Hematopoietic multipotent progenitor cell treated with erythropoietin and hydrocortisone succinate and interleukin-3 and kit ligand, for 6 days (in vitro differentiated cells): Measurements from ENCODE around the gene TOX2.

Source experiments
- DNase-seq: peaks from one replicate; pipeline ENCODE4 v3.0.0-alpha.2; 2015

Gene TOX2

DNA sequence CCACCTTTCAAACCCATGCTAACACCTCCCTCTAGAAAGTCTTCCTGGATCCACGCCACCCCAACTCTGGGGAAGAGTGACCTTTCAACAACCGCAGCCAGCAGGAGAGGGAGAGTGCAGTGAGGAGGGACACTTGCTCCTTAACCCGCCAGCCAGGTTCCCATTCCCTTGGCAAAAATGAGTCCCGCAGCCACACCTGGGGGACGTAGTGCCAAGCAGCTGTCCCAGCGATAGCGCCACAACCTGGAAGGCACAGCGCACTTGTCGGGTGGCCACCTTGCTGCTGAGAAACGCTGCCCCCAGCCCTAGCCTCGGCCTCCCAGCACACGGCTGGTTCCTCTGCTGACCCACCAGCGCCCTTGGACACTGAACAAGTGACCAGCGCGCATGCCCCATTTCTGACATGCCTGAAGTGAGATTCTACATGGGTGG is 153.0 kb downstream of the TOX2 start:
- DNase-seq = no peak

DNA sequence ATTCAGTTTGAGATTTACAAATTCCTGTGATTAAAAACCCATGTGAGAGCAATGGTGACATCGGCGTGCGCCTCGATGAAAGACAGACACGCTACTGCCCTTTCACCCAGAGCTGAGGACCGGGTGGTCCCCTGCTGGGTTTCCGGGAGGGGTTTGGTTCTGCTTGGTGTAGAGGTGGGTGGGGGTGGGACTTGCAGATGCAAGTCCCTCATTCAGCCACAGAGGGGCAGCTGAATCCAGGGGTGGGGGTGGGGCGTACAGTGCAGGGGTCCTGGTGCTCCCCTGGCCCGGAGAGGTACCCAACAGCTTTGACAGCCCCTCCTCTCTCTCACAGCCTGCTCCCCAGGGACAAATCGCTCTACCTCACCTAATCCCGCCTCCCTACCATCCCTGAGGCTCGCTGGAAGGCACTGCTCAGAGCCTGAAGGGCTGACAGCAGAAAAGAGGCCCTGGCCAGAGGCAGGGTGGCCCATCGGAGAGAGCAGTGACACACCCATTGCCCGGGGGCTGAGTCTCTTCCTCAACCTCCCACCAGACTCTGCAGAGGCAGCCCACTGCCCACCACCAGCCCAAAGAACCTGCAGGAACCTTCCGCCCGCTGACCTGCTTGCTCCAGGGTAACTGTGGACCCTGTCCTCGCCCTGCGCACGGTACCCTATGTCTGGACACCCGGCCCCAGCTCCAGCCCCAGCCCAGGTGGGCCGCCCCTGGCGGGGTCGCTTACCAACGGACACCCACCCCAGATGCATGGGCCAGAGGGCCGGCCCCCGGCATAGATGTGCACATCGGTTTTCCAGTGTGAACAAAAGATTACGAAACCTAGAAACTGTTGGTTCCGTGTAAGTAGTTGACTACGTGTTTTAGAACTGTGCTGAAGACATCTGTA is 153.9 kb downstream of the TOX2 start:
- peak; percentile 29 for DNase-seq

DNA sequence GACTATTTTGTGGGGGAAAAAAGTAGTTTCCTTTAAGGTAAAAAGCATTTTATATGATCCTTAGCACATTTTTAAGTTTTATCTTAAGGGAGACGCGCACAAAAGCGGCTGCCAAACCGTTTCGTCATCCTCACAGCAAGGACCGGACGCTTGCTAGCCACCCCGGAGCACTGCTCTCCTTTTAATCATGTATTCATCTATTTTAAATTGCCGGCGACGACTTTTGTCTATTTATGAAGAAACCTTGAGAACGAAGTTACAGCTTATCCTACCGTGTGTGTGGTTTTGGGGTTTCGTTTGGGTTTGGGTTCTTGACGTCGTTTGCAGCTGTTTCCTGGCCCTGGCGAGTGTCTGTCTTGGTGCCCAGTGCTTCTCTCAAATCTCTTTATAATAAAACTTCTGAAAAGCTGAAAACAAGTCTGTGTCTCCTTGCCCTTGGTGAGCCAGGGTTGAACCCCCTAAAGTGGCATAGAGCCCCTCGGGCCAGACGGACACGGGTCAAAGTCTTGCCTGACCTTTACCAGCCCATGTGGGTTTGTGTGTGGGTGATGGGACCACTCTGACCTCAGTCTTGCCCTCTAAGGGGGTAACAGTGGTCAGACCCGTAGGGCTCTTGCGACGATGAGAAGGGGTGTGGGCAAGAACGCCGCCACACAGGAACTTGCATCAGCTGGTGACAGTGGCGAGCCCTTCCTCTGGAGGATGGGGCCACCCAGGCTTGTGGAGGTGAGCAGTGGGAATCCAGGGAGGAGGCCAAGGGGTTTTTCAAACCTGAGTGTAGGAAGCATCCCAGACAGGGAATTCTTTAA is 154.8 kb downstream of the TOX2 start:
- peak; percentile 41 for DNase-seq

DNA sequence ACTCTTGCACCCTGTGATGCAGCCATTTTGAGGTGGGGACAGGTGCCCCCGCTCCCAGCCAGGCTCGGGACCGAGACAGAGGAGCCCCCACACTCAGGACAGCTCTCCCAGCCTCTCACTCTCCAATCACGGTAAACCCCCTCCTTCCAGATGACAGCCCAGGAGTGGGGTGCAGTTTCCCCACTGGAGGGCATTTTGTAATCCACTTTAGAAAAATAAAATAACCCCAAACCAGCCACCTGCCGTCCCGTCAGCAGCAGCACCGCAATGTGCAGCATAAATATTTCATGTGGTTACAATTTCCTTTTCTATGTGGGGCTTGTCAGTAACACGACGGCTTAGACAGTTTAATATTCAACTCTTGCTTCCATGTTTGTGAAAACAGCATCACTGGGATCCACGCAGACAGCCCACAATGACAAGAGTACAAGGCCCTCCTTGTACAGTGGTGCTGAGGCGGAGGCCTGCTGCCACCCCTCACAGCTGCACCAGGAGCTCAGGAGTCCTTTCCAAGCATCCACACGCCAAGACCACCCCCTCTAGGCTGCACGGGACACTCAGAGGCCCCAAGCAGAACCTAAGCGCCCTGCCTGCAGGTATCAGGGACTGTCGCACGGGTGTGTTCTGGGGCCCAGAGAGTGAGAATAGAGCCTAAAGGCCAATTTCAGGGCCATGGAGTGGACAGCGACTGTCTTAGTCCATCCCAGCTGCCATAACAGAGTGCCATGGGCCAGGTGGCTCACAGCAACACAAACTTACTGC is 155.7 kb downstream of the TOX2 start:
- peak; percentile 16 for DNase-seq

DNA sequence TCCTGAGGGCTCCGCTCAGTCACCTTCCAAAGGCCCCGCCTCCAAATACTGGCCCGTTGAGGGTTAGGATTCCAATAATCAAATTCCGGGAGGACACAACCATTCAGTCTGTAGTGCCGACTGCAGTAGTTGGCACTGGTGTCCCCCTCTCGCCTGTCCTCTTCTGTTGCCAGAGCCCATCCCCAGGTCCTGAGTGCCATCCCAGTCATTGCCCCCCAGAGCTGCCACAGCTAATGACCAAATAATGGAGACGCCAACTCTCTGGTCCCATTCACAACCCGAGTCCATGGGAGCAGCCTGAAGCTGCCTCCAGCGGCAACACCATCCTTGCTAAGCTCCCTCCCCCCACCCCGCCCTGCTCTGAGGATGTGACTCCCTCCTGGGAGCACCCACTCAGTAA is 156.4 kb downstream of the TOX2 start:
- no peak for DNase-seq

DNA sequence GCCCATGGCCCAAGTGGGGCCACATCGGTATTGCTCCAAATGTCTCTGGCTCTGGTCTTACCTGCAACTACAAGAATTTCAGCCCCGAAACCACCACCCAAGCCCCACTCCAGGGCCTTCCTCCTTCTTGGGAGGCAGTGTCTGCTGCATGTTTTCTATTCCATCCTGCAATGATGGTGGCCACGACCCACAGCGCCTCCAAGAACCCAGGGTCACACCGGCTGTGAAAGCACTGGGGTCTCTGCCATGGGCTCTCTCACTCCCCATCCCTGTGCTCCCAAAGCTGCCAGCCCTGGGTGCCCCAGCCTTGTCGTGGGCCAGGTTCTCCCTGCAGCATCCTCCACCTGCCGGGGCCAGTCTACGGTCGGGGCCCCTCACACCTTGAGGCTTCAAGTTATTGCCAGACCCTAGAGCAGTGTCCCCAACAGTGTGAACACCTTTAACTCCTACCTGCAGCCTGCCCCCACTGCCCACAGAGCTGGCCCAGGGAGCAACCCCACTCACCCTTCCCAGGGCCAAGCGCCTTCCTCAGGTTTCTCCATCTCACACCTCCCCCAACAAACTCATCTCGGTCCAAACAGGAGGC is 157.0 kb downstream of the TOX2 start:
- DNase-seq = no peak

DNA sequence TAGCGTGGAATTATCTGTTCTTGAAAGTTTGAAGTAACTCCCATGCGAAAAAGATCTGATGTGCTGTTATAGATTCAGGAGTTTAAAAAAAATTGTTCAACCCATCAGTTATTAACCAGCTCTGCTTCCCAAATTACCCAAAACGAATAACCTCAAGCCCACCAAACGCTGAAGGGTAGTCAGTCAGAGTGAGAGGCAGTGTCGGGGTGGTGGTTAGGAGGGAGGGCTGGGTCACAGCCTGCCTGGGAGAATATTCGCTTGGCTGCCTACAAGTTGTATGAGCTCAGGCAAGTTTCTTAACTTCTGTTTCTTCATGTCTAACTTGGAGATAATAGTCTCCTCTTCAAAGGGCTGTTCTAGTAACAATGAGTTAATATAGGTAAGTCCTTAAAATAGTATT is 157.7 kb downstream of the TOX2 start:
- DNase-seq = no peak

DNA sequence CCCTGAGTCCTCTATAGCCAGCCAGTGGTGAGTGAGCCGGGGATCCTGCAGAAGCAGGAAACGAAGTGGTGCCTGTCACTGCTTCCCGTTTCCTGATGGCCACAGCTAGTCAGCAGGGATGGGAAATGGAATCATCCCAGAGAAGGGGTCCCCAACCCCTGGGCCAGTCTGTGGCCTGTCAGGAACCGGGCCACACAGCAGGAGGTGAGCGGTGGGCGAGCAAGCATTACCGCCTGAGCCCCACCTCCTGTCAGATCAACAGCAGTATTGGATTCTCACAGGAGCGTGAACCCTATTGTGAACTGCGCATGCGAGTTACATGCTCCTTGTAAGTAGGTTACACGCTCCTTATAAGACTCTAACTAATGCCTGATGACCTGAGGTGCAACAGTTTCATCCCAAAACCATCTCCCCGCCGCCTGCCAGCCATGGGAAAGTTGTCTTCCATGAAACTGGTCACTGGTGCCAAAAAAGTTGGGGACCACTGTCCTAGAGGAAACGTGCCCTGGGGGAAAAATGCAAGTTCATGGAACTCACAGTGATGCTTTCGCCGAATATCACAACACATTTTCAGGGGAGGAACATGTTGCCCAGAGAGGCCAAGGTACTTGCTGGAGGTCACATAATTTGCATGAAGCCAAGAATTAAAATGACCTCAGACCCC is 158.5 kb downstream of the TOX2 start:
- no peak for DNase-seq

DNA sequence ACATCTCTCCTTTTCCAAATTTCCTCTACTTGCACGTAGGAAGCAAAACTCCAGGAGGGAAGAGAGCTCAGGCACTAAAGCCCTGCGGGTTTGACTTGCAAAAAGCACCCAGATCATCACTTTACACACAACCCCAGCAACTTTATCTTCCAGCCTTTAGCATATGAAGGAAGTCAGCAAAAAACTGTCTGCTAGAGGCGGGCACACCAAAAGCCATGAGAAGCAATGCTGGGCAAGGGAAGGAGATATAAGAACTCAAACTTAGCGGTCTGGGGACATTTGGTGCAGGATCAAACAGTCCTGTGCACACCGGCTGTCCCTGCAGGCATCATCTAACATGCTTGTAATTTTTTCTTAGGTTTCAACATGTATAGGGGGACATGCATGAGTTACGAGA is 159.0 kb downstream of the TOX2 start:
- no peak for DNase-seq

DNA sequence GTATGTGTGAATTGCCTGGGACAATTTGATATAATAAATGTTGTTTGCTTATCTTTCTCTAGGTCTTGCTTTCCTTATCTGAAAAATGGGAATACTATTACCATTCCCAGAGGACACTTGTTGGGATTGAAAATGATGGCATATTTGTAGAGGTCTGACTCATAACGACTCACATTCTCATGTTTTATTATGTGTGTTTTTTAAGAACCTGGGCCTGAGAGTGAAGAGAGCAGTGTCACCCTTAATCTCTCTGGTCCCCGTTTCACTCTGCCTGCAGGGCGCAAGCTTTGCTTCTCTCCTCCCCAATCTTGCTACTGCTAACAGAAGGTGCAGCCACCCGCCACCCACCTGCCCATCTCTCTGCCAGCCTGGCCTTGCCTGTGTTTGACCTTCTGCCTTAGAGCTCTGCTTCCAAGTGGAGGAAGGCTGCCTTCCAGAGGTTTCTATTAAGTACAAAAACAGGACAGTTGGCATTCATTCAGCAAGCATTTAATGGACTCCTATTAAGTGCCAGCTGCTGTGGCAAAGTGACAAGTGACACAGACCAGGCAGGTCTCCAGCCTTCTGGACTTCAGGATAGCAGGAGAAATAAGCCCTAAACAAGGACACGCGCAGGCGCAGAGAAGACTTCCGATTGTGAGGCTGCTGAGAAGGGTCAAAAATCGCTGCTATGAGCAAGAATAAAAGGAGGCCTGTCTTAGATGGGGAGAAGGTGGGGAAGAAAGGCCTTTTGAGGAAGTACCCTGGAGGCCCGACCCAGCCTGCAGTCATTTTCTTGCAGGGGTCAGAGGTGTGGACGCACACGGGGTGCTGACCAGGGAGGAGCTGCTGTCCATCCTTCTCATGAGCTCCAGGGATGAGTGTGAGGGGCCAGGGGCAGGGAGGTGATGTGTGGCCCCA is 159.8 kb downstream of the TOX2 start:
- no peak for DNase-seq

DNA sequence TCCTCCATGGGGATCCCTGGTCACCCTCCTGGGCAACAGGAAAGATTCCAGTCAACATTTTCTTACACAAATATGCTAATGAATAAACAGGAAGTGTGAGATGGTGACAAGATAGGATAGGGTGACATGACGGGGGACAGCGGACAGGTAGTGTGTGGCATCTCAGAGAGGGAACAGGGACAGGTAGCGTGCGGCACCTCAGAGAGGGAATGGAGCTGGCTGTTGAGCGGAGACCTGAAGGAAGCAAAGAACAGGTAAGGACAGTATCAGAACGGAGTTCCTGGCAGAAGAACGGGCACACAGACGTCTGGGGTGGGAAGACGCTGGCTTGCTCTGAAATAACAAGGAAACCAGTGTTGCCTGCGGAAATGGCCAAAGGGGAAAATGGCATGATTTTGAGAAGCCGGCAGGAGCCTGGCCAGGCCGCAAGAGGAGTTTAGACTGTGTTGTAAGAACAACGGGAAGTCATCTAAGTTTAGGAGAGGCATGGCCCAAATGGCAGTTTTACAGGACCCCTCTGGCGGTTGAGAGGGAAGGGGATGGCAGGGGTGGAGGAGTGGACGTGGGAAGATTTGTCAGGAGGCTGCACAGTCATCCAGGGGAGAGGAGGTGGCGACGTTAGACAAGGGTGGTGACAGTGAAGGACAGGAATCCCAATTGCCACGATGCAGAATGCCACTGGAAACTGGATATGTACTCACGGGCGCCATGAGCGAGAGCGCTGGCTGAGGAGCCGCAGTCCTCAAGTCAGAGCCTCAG is 160.7 kb downstream of the TOX2 start:
- no peak for DNase-seq

DNA sequence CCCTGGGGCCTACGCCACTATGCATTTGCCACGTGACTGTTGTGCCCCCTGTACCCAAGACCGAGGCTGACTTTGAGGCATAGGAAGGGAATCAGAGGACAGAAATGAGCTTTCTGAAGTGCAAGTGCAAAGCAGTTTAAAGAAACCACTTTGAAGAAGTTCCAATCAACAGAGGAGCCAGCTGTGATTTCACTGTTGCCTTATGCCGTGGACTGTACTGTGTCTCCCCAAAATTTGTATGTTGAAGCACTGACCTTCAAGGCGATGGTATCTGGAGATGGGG is 161.2 kb downstream of the TOX2 start:
- DNase-seq = no peak

DNA sequence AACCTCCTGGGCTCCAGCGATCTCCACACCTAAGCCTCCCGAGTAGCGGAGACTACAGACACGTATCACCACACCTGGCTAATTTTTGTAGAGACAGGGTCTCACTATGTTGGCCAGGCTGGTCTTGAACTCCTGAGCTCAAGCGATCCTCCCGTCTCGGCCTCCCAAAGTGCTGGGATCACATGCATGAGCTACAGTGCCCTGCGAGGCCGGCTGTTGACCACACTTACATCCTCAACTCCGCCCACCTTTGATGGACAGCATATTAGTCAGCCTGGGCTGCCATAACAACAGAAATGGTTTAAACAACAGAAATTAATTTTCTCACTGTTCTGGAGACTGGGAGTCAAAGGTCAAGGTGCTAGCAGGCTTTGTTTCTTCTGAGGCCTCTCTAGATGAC is 164.6 kb downstream of the TOX2 start:
- DNase-seq = no peak

DNA sequence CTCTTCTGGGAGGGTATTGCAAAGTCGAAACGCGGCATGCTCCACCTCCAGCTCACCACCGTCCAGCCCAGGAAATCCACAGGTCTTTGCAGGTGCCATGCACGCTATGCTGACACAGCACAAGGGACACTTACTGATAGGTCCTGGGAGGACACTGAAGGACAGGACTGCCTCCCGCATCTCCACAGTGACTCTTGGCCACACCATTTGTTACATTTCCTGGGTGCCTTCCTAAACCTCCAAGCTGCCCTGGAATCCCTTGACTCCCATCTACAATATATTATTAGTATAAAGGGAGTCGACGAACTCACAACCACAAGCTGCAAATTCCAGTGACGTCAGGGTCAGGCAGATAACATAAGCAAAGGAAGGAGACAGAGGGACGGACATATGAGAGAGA is 165.4 kb downstream of the TOX2 start:
- DNase-seq = no peak

DNA sequence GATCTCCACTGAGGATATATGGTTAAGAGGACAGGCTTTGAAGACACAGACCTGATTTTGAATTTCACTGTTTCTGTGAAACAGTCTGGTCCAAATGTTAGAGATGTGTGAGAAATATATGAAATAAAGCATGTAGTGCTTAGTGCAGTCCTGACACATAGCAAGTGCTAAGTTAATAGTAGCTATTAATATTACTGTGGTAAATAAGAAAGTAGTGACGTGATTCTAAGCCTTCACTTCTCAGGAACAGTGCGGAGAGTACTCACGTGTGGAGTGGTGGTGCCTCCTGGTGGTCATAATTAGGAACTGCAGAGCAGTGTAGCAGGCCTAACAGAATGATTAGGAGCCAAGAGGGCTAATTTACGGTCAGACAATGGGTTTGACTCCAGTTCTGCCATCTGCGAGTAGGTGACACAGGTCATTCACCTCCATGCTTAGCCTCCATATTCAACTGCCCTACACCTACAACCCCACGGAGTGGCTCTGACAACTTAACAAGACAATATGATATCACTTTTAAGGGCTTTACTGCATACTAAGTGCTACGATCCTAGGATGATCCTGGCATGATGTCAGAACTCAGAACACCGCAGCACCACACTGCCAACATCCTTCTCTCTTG is 166.1 kb downstream of the TOX2 start:
- DNase-seq = peak; percentile 87

DNA sequence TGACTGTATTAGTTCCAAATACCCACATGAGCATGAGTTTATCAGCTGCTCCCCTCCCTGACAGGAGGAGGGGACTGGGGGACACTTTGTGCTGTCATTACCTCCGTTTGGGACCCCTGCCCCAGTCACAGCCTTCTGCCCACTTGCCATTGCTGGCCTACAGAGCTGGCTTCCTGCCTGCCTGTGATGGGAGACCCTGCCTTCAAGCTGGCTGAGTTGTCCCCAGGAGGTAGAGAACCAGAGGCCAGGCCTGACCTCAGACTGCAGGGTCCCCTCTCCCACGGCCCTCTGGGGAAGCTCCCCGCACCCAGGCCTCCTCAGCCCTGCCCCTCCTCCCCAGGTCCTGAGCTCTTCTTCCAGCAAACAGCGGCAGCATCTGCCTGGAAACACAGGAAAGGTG is 166.8 kb downstream of the TOX2 start:
- no peak for DNase-seq

DNA sequence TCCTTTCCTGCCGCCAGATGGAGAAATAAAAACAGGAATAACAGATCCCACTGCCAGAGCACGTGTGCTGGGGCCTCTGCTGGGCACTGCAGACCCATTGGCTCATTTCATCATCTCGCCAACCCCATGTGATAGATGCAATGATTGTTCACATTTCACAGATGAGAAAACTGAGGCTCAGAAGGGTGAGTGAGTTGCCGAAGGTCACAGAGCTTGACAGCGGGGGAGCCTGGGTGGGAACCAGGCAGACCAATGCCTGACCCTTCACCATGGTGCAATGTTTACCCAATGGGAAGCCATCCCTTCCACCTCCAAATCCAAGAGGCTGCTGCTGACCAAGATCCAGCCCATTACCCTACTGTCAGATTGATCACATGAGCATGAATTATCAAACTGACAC is 167.2 kb downstream of the TOX2 start:
- DNase-seq = no peak

DNA sequence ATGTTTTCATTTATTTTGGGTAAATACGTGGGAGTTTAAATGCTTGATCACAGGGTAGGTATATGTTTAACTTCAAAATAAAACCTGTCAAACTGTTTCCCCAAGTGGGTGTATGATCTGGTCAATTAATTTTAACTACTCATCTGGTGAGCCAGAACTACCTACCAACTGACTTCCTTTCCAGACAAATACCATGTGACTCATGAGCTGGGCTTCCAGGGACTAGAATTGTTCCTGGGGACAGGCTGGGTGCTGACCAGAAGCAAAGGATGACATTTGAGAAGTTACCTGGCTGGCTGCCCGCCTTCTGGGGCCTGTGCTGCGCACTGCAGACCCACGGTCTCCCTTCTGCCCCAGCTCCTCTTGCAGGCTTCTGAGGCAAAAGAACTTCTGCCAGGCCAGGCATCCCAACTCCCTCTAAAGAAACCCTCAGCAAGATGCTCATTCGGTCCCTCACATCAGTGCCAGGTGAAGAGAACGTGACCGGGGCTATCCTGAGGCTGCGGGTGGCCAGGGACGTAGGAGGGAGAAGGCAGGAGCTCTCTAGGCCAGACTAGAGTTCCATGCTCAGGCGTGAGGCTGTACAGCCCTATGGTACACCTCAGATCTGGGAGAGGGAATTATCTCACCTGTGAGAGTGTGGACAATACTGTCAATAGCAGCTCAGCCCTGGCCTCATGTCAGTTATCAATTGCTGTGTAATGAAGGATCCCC is 168.7 kb downstream of the TOX2 start:
- no peak for DNase-seq

DNA sequence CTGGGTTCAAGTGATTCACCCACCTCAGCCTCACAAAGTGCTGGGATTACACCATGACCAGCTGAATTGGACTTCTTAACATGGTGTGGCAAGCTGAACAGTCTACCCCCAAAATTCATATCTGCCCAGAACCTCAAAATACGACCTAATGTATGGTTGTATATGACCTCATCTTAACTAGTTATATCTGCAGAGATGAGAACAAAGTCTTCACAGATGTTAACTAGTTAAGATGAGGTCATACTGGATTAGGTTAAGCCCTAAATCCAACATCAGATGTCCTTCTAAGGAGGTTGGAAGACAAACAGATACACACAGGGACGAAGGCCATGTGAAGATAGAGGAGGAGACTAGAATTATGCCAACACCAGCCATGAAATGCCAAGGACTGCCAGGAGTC is 169.8 kb downstream of the TOX2 start:
- DNase-seq = no peak

DNA sequence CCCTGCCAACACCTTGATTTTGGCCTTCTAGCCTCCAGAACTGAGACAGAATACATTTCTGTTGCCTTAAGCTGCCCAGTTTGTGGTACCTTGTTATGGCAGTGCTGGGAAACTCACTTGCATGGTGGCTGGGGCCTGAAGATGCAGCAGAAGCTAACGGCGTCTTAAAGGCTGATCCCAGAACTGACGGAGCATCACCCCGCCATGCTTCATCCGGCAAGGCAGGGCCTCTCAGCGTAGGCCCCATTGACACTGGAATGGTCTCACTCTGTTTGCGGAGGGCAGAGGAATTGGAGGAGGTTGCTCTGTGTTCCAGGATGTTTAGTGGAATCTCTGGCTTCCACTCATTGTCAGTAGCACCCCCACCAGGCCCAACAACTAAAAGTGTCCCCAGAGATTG is 170.2 kb downstream of the TOX2 start:
- DNase-seq = no peak
